SK-N-SH treated with all-trans-retinoic acid at 6 μM for 48 hours (cell line): ENCODE measurements around the gene CCDC197.

Experiments used
- TCF4 ChIP-seq: fragments of 250-450 bp; sonication (Bioruptor Pico); IDR thresholded peaks from 2 replicates; pipeline ENCODE4 v1.8.0; 2021; ENCODE audit warnings: mild to moderate bottlenecking, moderate library complexity, borderline replicate concordance
- TOX ChIP-seq: fragments of 250-450 bp; sonication (Bioruptor Pico); IDR thresholded peaks from 2 replicates; pipeline ENCODE4 v1.8.0; 2021; ENCODE audit warnings: mild to moderate bottlenecking, moderate library complexity, borderline replicate concordance

- no peak for TF ChIP-seq TOX (CRISPR knock-in tag)
- TF ChIP-seq TCF4 (CRISPR knock-in tag) = no peak
Observed at GRCh38 chr14:93973607-93974006, 23.5 kb upstream of the CCDC197 start.
